C4-2B (cell line): Measurements from ENCODE around the gene SLC35F3.

ENCODE experiments used
- ZFX ChIP-seq: fragments of 450-650 bp; IDR thresholded peaks from 2 replicates; pipeline ENCODE4 v1.6.1; 2017
- TF ChIP-seq, protein P1 (sequence below): fragments of 450-650 bp; conservative IDR thresholded peaks from 2 replicates; pipeline ENCODE4 v1.5.1; 2017; ENCODE audit warnings: mild to moderate bottlenecking

DNA sequence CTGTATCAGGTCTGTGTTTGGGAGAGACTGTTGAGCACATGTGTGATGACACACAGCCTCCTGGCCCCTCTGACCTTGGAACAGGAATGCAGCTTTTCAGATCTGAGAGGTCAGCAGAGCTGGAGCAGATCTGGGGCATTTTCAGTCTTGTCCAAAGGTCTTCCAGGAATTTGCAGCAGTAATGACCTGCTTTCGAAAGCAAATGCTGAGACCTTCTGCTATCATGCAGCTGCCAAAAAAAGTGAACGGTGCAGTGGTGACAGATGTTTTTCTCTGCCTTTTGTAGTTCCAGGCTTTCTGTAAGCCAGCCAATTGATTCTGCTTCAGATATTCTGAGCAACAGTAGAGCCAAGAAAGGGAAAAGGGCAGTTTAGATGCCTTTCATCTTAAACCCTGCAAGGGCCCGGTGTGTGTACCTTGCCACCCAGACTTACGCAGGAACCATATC, 331.0 kb downstream of the SLC35F3 start:
- TF ChIP-seq, protein P1, sequence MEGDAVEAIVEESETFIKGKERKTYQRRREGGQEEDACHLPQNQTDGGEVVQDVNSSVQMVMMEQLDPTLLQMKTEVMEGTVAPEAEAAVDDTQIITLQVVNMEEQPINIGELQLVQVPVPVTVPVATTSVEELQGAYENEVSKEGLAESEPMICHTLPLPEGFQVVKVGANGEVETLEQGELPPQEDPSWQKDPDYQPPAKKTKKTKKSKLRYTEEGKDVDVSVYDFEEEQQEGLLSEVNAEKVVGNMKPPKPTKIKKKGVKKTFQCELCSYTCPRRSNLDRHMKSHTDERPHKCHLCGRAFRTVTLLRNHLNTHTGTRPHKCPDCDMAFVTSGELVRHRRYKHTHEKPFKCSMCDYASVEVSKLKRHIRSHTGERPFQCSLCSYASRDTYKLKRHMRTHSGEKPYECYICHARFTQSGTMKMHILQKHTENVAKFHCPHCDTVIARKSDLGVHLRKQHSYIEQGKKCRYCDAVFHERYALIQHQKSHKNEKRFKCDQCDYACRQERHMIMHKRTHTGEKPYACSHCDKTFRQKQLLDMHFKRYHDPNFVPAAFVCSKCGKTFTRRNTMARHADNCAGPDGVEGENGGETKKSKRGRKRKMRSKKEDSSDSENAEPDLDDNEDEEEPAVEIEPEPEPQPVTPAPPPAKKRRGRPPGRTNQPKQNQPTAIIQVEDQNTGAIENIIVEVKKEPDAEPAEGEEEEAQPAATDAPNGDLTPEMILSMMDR = no peak
- no peak for TF ChIP-seq ZFX
